GM18502 (cell line): ENCODE data around the gene GALP.
"Not testable (repeated sequence)": the region's sequence is repeated elsewhere in the genome, so short reads cannot be mapped to it uniquely, and the experiment has no call there.

Experiments
- ATAC-seq: cut with Tn5 transposase; IDR thresholded peaks from one replicate; pipeline ENCODE4 v1.9.1; 2021; ENCODE audit warnings: mild to moderate bottlenecking; ENCODE audit not compliant: unreplicated experiment, poor library complexity

The GALP gene

GRCh38 chr19:56147307-56147706 lies 28.5 kb upstream of the GALP start:
- no peak for ATAC-seq

- no peak for ATAC-seq
Measured at GRCh38 chr19:56148096-56148495, 27.7 kb upstream of the GALP start.

- ATAC-seq, result not testable (repeated sequence)
Measured at GRCh38 chr19:56148955-56149655, 26.7 kb upstream of the GALP start.

GRCh38 chr19:56149656-56150038 lies 26.2 kb upstream of the GALP start:
- ATAC-seq, result no peak

GRCh38 chr19:56150358-56150757 lies 25.4 kb upstream of the GALP start:
- no peak for ATAC-seq

- ATAC-seq, result no peak
Measured at GRCh38 chr19:56152644-56153043, 23.2 kb upstream of the GALP start.

GRCh38 chr19:56153507-56153906 lies 22.3 kb upstream of the GALP start:
- ATAC-seq, result no peak

GRCh38 chr19:56155124-56155687 lies 20.6 kb upstream of the GALP start:
- no peak for ATAC-seq

- no peak for ATAC-seq
Measured at GRCh38 chr19:56156768-56157167, 19.0 kb upstream of the GALP start.

- no peak for ATAC-seq
Measured at GRCh38 chr19:56158170-56158757, 17.5 kb upstream of the GALP start.

GRCh38 chr19:56159009-56159559 lies 16.7 kb upstream of the GALP start:
- no peak for ATAC-seq

- no peak for ATAC-seq
Measured at GRCh38 chr19:56159622-56160271, 16.1 kb upstream of the GALP start.

- ATAC-seq, result no peak
Measured at GRCh38 chr19:56161534-56161933, 14.3 kb upstream of the GALP start.

GRCh38 chr19:56162258-56162657 lies 13.6 kb upstream of the GALP start:
- ATAC-seq, result no peak

- ATAC-seq, result no peak
Measured at GRCh38 chr19:56163097-56163496, 12.7 kb upstream of the GALP start.

GRCh38 chr19:56167064-56167578 lies 8.7 kb upstream of the GALP start:
- no peak for ATAC-seq

GRCh38 chr19:56170261-56170660 lies 5.5 kb upstream of the GALP start:
- ATAC-seq, result no peak

- no peak for ATAC-seq
Measured at GRCh38 chr19:56174086-56174485, 1.7 kb upstream of the GALP start.

GRCh38 chr19:56174550-56174949 lies 1.3 kb upstream of the GALP start:
- no peak for ATAC-seq

GRCh38 chr19:56176310-56176709 lies 502 bp downstream of the GALP start:
- not testable (repeated sequence) for ATAC-seq

- ATAC-seq, result no peak
Measured at GRCh38 chr19:56176881-56177280, 1.1 kb downstream of the GALP start.
